ENCODE measurements around the gene SLC16A13. TPM values are rescaled to one million over a fixed set of nuclear protein-coding genes. Genes with fewer than 3 reads are reported as not detected.

SLC16A13 gene
- total and polyA plus RNA-seq, 2 of the 4 experiments (the other 2 are of a cell fraction), result 0.18 to 2.3 TPM

DNA sequence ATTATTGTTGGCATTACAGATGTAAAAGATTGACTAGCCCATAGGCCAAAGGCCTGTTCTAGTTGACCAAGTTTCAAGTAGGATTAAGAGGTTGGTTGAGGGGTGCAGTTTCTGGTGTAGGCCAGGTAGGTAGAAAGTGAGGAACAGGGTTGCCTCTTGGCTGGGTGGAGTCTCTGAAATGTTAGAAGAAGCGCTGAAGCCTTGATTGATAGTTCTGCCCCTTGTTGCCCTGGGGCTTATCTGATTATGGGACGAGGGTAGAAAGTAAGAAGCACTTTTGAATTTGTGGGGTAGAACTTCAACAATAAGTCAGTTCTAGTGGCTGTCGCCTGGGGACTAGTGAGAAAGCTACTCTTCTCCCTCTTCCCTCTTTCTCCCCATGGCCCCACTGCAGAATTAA, 6.7 kb upstream of the SLC16A13 start:
- Histone ChIP-seq H3K27me3 (ENCODE audit: control insufficient read depth, insufficient read depth, low read length) (peaks cover 7% of the 10 kb centered on the region; the same call in 1 of the 2 replicates), H3K23ac (ENCODE audit: low read depth, low read length) (no peak overlapping the region), H2BK15ac (ENCODE audit: low read depth, low read length) (no peak overlapping the region), H2AK9ac (replicated peaks; ENCODE audit: low read depth, low read length, poor library complexity) (no peak overlapping the region), H3K9ac (ENCODE audit: low read depth, low read length) (no peak overlapping the region), H3K18ac (ENCODE audit: low read depth, low read length) (no peak overlapping the region), H3K56ac (ENCODE audit: extremely low read depth, insufficient read depth, low read length) (no peak overlapping the region), H4K20me1 (ENCODE audit: insufficient read depth, low read length) (no peaks in the 10 kb centered on the region), H3K14ac (replicated peaks; ENCODE audit: low read depth, low read length) (no peak overlapping the region), H4K5ac (ENCODE audit: low read depth, low read length) (no peak overlapping the region), H4K91ac (ENCODE audit: insufficient read depth, low read depth, low read length) (no peak overlapping the region), H2AK5ac (ENCODE audit: low read depth, low read length) (no peak overlapping the region), H2BK5ac (ENCODE audit: low read depth, low read length, poor library complexity, severe bottlenecking) (no peak overlapping the region), H4K8ac (ENCODE audit: low read depth in 2 of 2, low read length in 2 of 2) (no peak overlapping the region), H3K4me1 (ENCODE audit: control insufficient read depth, insufficient read depth, low read length) (no peaks in the 10 kb centered on the region), H3K79me1 (ENCODE audit: low read depth in 1 of 2, low read length in 2 of 2) (no peaks in the 10 kb centered on the region), H2AFZ (replicated peaks; ENCODE audit: low read length, poor library complexity) (no peak overlapping the region), H3K9me3 (ENCODE audit: control insufficient read depth, insufficient read depth, low read length) (no peaks in the 10 kb centered on the region), H3K27ac (ENCODE audit: insufficient read depth, low read length) (no peak overlapping the region), H3K9me1 (ENCODE audit: insufficient read depth, low read length) (no peaks in the 10 kb centered on the region), H3K36me3 (ENCODE audit: control insufficient read depth, insufficient read depth, low read length) (no peaks in the 10 kb centered on the region), H2BK20ac (ENCODE audit: low read depth, low read length) (no peak overlapping the region), H3K4me3 (ENCODE audit: insufficient read depth, low read depth, low read length) (no peak overlapping the region), H3K4ac (ENCODE audit: low read depth, low read length) (no peak overlapping the region), H2BK120ac (ENCODE audit: low read depth, low read length) (no peak overlapping the region), H3K4me2 (ENCODE audit: low read depth, low read length) (no peak overlapping the region)
- WGBS, 2 experiments (ENCODE audit: extremely low coverage in 2 of 2, insufficient read length in 1 of 2), result no CpG with 5 or more reads among the region's 3 CpGs
- in situ Hi-C loops (cut with MboI; ENCODE audit: low sequenced_read_pairs) (no loop called here), intact Hi-C loops (cut with micrococcal nuclease) (no loop called here), dilution Hi-C loops (cut with HindIII; ENCODE audit: low sequenced_read_pairs, unreplicated experiment) (no loop called here)
- POLR2A ChIA-PET (ENCODE audit: unreplicated experiment), result no interaction called here
- CTCF ChIA-PET, result no interaction called here
- DNase-seq (no peak), ATAC-seq (ENCODE audit: low read depth) (no peak)
- no TSS peak for BruUV-seq (replicated peaks)
- TF ChIP-seq, protein P1, sequence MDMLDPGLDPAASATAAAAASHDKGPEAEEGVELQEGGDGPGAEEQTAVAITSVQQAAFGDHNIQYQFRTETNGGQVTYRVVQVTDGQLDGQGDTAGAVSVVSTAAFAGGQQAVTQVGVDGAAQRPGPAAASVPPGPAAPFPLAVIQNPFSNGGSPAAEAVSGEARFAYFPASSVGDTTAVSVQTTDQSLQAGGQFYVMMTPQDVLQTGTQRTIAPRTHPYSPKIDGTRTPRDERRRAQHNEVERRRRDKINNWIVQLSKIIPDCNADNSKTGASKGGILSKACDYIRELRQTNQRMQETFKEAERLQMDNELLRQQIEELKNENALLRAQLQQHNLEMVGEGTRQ (IDR thresholded peaks at IDR 0.05; ENCODE audit: low read depth, low read length), result no peak
- no peak for TF ChIP-seq RCOR1 (IDR thresholded peaks at IDR 0.05; ENCODE audit: insufficient replicate concordance, low read length)
- TF ChIP-seq MAZ (IDR thresholded peaks at IDR 0.05; ENCODE audit: borderline replicate concordance, low read depth, low read length), result no peak
- no peak for TF ChIP-seq CEBPB (IDR thresholded peaks at IDR 0.05; ENCODE audit: low read depth, low read length)
- no peak for TF ChIP-seq RAD21 (IDR thresholded peaks at IDR 0.05; ENCODE audit: low read length)
- TF ChIP-seq, protein P2, sequence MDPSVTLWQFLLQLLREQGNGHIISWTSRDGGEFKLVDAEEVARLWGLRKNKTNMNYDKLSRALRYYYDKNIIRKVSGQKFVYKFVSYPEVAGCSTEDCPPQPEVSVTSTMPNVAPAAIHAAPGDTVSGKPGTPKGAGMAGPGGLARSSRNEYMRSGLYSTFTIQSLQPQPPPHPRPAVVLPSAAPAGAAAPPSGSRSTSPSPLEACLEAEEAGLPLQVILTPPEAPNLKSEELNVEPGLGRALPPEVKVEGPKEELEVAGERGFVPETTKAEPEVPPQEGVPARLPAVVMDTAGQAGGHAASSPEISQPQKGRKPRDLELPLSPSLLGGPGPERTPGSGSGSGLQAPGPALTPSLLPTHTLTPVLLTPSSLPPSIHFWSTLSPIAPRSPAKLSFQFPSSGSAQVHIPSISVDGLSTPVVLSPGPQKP (IDR thresholded peaks at IDR 0.05; ENCODE audit: borderline replicate concordance, low read depth, low read length), result no peak
- no peak for TF ChIP-seq NFE2L2 (IDR thresholded peaks at IDR 0.05; ENCODE audit: low read depth, low read length)
- TF ChIP-seq RFX5 (IDR thresholded peaks at IDR 0.05; ENCODE audit: low read depth, low read length), result no peak
- TF ChIP-seq POLR2A (IDR thresholded peaks at IDR 0.05; ENCODE audit: low read depth, low read length), result no peak
- no peak for TF ChIP-seq SMC3 (IDR thresholded peaks at IDR 0.05; ENCODE audit: low read depth, low read length)
- TF ChIP-seq CHD1 (IDR thresholded peaks at IDR 0.05; ENCODE audit: low read depth, low read length), result no peak
- TF ChIP-seq MXI1 (IDR thresholded peaks at IDR 0.05; ENCODE audit: borderline replicate concordance, low read depth, low read length), result no peak
- TF ChIP-seq, protein P3, sequence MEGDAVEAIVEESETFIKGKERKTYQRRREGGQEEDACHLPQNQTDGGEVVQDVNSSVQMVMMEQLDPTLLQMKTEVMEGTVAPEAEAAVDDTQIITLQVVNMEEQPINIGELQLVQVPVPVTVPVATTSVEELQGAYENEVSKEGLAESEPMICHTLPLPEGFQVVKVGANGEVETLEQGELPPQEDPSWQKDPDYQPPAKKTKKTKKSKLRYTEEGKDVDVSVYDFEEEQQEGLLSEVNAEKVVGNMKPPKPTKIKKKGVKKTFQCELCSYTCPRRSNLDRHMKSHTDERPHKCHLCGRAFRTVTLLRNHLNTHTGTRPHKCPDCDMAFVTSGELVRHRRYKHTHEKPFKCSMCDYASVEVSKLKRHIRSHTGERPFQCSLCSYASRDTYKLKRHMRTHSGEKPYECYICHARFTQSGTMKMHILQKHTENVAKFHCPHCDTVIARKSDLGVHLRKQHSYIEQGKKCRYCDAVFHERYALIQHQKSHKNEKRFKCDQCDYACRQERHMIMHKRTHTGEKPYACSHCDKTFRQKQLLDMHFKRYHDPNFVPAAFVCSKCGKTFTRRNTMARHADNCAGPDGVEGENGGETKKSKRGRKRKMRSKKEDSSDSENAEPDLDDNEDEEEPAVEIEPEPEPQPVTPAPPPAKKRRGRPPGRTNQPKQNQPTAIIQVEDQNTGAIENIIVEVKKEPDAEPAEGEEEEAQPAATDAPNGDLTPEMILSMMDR (conservative IDR thresholded peaks at IDR 0.05; ENCODE audit: low read depth, low read length), result no peak
- no peak for TF ChIP-seq FOS (IDR thresholded peaks at IDR 0.05; ENCODE audit: low read depth, low read length)
- TF ChIP-seq BHLHE40 (IDR thresholded peaks at IDR 0.05; ENCODE audit: low read depth, low read length), result no peak
- TF ChIP-seq MAFK (IDR thresholded peaks at IDR 0.05; ENCODE audit: low read depth, low read length), result no peak
